ENCODE measurements around the gene ZNF232.

- no peak for TF ChIP-seq CTCF (IDR thresholded peaks at IDR 0.05)
- no peak for TF ChIP-seq POLR2A (IDR thresholded peaks at IDR 0.05)
Measured at GRCh38 chr17:5118219-5118618, 6.5 kb upstream of the ZNF232 start.

All from ovary (tissue), 3 donors.